Coronary artery (tissue), 2 donors: ENCODE results near the gene AJUBA.

ENCODE experiments used
- DNase-seq: peaks from one replicate; pipeline ENCODE4 v3.0.0-alpha.2; 2017; ENCODE audit warnings: low spot score
- H3K27ac ChIP-seq, 2 donors: fragments of 200-600 bp; sonication (generic); one replicate each; pipeline ENCODE4 v1.5.1; 2016 to 2019
- H3K4me3 ChIP-seq: fragments of 200-600 bp; sonication (generic); 2 replicates; pipeline ENCODE4 v1.5.1; 2016; ENCODE audit warnings: mild to moderate bottlenecking, moderate library complexity
- TF ChIP-seq, protein P1 (sequence below): fragments of 200-600 bp; sonication (generic); IDR thresholded peaks from one replicate; pipeline ENCODE4 v1.5.1; 2019; ENCODE audit warnings: antibody characterized with exemption

The AJUBA gene

GRCh38 chr14:22986508-22987054 lies 4.2 kb upstream of the AJUBA start:
- TF ChIP-seq, protein P1, sequence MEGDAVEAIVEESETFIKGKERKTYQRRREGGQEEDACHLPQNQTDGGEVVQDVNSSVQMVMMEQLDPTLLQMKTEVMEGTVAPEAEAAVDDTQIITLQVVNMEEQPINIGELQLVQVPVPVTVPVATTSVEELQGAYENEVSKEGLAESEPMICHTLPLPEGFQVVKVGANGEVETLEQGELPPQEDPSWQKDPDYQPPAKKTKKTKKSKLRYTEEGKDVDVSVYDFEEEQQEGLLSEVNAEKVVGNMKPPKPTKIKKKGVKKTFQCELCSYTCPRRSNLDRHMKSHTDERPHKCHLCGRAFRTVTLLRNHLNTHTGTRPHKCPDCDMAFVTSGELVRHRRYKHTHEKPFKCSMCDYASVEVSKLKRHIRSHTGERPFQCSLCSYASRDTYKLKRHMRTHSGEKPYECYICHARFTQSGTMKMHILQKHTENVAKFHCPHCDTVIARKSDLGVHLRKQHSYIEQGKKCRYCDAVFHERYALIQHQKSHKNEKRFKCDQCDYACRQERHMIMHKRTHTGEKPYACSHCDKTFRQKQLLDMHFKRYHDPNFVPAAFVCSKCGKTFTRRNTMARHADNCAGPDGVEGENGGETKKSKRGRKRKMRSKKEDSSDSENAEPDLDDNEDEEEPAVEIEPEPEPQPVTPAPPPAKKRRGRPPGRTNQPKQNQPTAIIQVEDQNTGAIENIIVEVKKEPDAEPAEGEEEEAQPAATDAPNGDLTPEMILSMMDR = peak; percentile 82
- Histone ChIP-seq H3K4me3 (no peak overlapping the region), H3K27ac (no peak overlapping the region)
- peak; percentile 89 for DNase-seq

- H3K27ac ChIP-seq = no peak overlapping the region
- DNase-seq = no peak
- TF ChIP-seq, protein P1 = no peak
- H3K4me3 ChIP-seq = no peak overlapping the region
Observed at GRCh38 chr14:22985894-22986507, 3.6 kb upstream of the AJUBA start.

GRCh38 chr14:22984959-22985658 lies 2.8 kb upstream of the AJUBA start:
- no peak overlapping the region for H3K4me3 ChIP-seq
- H3K27ac ChIP-seq = no peak overlapping the region
- no peak for DNase-seq
- TF ChIP-seq, protein P1 = no peak

GRCh38 chr14:22981876-22982476 lies 375 bp downstream of the AJUBA start:
- peak overlapping the region; percentile 67 to 95 for H3K27ac ChIP-seq
- DNase-seq = no peak
- TF ChIP-seq, protein P1 = no peak

GRCh38 chr14:22981090-22981875 lies 1.1 kb downstream of the AJUBA start:
- Histone ChIP-seq H3K27ac (peak overlapping the region; percentile 67 to 95), H3K4me3 (peak overlapping the region; percentile 94)
- DNase-seq = no peak
- TF ChIP-seq, protein P1 = no peak

More at GRCh38 chr14:22981876-22982476, 375 bp downstream of the AJUBA start:
- H3K4me3 ChIP-seq = peak overlapping the region; percentile 94

DNA sequence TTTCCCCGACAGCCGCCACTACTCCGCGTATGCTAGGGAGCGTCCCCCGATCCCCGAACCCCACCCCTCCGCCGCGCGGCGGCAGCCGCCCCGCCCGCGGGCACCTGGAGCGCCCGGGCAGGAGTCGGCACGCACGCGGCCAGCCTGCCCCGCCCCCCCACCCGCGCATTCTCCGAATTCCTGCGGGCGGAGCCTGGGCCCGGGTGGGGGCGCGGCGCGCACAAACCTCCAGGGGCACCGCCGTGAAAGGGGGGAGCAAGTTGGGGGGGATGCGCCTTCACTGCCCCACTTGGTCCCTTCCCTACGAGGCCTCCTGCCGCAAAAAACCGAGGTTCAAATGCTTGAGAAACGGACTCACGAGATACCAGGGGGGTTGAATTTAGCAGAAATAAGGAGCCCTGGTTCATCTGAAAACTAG lies 1.7 kb downstream of the AJUBA start:
- peak overlapping the region; percentile 94 for H3K4me3 ChIP-seq
- no peak for DNase-seq
- H3K27ac ChIP-seq = peak overlapping the region; percentile 67 to 95
- TF ChIP-seq, protein P1 = no peak
